ENCODE data around the gene POU6F2.

GRCh38 chr7:38975944-38976392 lies 1.7 kb upstream of the POU6F2 start:
- TF ChIP-seq CTCF (IDR thresholded peaks at IDR 0.05 in 4 of 5, conservative IDR thresholded peaks at IDR 0.05 in 1 of 5) (no peak), POLR2A (IDR thresholded peaks at IDR 0.05) (no peak)
